Activated CD4-positive, alpha-beta T cell treated with anti-CD3 and anti-CD28 coated beads, Interleukin-2, amount 10 ng/mL, durations not matched to agents 7 days and 5 days (primary cell): Measurements from ENCODE around the gene PRRX1. TPM values are rescaled to one million over a fixed set of nuclear protein-coding genes. Genes with fewer than 3 reads are reported as not detected.

Source experiments
- CTCF ChIA-PET: fragments of 350-600 bp; sonication (Branson Sonifier 250); formaldehyde crosslinking; loops from one replicate; lab custom pipeline; 2021; ENCODE audit warnings: antibody characterized with exemption; lab: Charles Lee
- POLR2A ChIA-PET: fragments of 350-600 bp; sonication (Branson Sonifier 250); formaldehyde crosslinking; loops from one replicate; lab custom pipeline; 2021; ENCODE audit warnings: antibody characterized with exemption; lab: Charles Lee
- DNase-seq: peaks from one replicate; pipeline ENCODE4 v3.0.0-alpha.2; 2020
- H3K27ac Mint-ChIP-seq: one replicate; pipeline ENCODE4 v1.8.0; 2021; ENCODE audit warnings: mild to moderate bottlenecking, moderate library complexity, mixed read lengths
- H3K27me3 Mint-ChIP-seq: one replicate; pipeline ENCODE4 v1.8.0; 2021; ENCODE audit warnings: mixed read lengths
- H3K36me3 Mint-ChIP-seq: one replicate; pipeline ENCODE4 v1.8.0; 2021; ENCODE audit warnings: low read depth, mixed read lengths
- H3K4me1 Mint-ChIP-seq: one replicate; pipeline ENCODE4 v1.8.0; 2021; ENCODE audit warnings: mixed read lengths
- H3K4me3 Mint-ChIP-seq: one replicate; pipeline ENCODE4 v1.8.0; 2021; ENCODE audit warnings: mild to moderate bottlenecking, moderate library complexity, mixed read lengths
- H3K9me3 Mint-ChIP-seq: one replicate; pipeline ENCODE4 v1.8.0; 2021; ENCODE audit warnings: mixed read lengths
- total RNA-seq, 2 experiments: library from RNA; stranded (reverse); gene quantifications; one replicate each; pipeline ENCODE4 v1.2.3, GENCODE V29; 2021

Gene PRRX1
- not detected for total RNA-seq

DNA sequence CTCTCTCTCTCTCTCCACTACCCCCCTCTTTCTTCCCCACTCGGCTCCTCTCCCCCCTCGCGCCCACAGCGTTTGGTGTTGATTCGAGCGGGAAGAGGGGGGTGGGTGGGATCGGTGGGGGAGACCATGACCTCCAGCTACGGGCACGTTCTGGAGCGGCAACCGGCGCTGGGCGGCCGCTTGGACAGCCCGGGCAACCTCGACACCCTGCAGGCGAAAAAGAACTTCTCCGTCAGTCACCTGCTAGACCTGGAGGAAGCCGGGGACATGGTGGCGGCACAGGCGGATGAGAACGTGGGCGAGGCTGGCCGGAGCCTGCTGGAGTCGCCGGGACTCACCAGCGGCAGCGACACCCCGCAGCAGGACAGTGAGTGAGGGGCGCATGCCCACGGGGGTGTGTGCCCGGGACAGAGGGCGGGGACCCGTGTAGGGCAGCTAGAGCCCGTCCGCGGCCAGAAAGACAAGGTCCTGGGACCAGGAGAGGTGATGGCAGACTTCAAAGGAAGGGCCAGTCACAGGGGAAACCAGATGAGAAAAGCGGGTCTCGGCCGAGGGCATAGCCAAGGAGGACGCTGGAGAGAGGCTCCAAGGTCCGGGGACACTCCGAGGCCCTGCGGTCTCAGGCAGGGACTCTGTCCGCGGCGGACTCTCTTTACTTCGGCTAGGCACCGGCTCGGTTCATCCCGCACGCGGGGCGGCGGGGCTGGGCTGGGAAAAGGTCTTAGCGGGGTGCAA lies at the start of gene PRRX1:
Gene PRRX1 (plus strand): TSS at position 39 of the 735 bp plus-strand sequence. CDS start 88 bp downstream, at position 127.
- Mint-ChIP-seq H3K9me3 (no peaks in the 10 kb centered on the region), H3K4me1 (peaks cover 23% of the 10 kb centered on the region), H3K36me3 (peaks cover 3% of the 10 kb centered on the region), H3K4me3 (no peak within 1 kb of the TSS), H3K27ac (peak within 1 kb of the TSS; percentile 60), H3K27me3 (peaks cover 89% of the 10 kb centered on the region)
- POLR2A ChIA-PET = interaction anchor here (0.6 kb wide), 1 partner anchor 813 kb away, joined by 3 read pairs; no protein-coding TSS in a partner anchor
- DNase-seq = no peak
- CTCF ChIA-PET = no interaction called here

GRCh38 chr1:170617591-170618330 lies 46.2 kb upstream of the PRRX1 start:
- no peaks in the 10 kb centered on the region for H3K36me3 Mint-ChIP-seq
- POLR2A ChIA-PET = no interaction called here
- H3K4me1 Mint-ChIP-seq = no peaks in the 10 kb centered on the region
- no peak overlapping the region for H3K4me3 Mint-ChIP-seq
- peaks cover 5% of the 10 kb centered on the region for H3K27me3 Mint-ChIP-seq
- no peaks in the 10 kb centered on the region for H3K9me3 Mint-ChIP-seq
- CTCF ChIA-PET = no interaction called here
- DNase-seq = no peak
- no peak overlapping the region for H3K27ac Mint-ChIP-seq

GRCh38 chr1:170618421-170618820 lies 45.5 kb upstream of the PRRX1 start:
- H3K4me1 Mint-ChIP-seq = no peaks in the 10 kb centered on the region
- ChIA-PET POLR2A (no interaction called here), CTCF (no interaction called here)
- H3K9me3 Mint-ChIP-seq = no peaks in the 10 kb centered on the region
- peaks cover 5% of the 10 kb centered on the region for H3K27me3 Mint-ChIP-seq
- H3K36me3 Mint-ChIP-seq = no peaks in the 10 kb centered on the region
- DNase-seq = no peak
- H3K4me3 Mint-ChIP-seq = no peak overlapping the region
- H3K27ac Mint-ChIP-seq = no peak overlapping the region

DNA sequence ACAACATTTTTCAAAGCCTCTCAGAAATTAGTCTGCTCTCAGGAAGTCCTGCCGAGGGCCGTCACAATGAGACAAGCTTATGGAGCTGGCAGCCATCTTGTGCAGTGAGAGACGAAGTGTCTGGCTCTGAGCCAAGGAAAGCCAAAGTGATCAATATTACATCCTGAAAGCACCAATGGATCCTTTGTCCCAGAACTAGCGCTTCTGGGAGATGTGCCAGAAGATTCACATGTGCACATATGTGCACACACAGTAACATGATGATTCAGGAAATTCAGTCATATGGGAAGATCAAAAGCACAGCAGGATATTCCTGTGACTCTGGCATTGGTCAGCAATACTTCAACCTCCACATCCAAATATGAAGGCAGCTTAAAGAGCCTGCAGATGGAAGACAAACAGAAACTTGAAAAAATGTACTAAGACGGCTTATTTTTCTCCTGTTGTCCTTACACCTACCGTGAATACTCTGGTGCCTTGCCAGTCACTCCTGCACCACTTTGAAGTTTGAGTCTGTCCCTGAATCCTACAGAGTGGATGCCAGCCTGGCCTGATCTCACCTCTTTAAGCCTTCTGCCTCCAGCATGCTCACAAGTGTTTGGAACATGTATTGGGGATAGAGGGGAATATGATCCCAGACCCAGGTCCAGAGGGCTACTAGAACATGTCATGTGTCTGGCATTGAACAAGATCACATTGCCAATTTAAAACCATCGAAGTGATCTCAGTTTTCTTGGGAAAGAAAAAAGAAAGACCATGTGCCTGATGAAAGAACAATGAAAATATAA lies 44.5 kb upstream of the PRRX1 start:
- no peak for DNase-seq
- CTCF ChIA-PET = no interaction called here
- H3K36me3 Mint-ChIP-seq = no peaks in the 10 kb centered on the region
- POLR2A ChIA-PET = no interaction called here
- H3K27ac Mint-ChIP-seq = no peak overlapping the region
- H3K9me3 Mint-ChIP-seq = no peaks in the 10 kb centered on the region
- no peaks in the 10 kb centered on the region for H3K4me1 Mint-ChIP-seq
- no peak overlapping the region for H3K4me3 Mint-ChIP-seq
- peaks cover 5% of the 10 kb centered on the region for H3K27me3 Mint-ChIP-seq

GRCh38 chr1:170620164-170620563 lies 43.8 kb upstream of the PRRX1 start:
- H3K4me3 Mint-ChIP-seq = no peak overlapping the region
- ChIA-PET POLR2A (no interaction called here), CTCF (no interaction called here)
- H3K36me3 Mint-ChIP-seq = no peaks in the 10 kb centered on the region
- H3K27me3 Mint-ChIP-seq = peaks cover 5% of the 10 kb centered on the region
- DNase-seq = no peak
- no peaks in the 10 kb centered on the region for H3K4me1 Mint-ChIP-seq
- no peak overlapping the region for H3K27ac Mint-ChIP-seq
- H3K9me3 Mint-ChIP-seq = no peaks in the 10 kb centered on the region

- H3K9me3 Mint-ChIP-seq = no peaks in the 10 kb centered on the region
- no peak overlapping the region for H3K27ac Mint-ChIP-seq
- no peak overlapping the region for H3K4me3 Mint-ChIP-seq
- no peaks in the 10 kb centered on the region for H3K4me1 Mint-ChIP-seq
- no peaks in the 10 kb centered on the region for H3K36me3 Mint-ChIP-seq
- no peak for DNase-seq
- peaks cover 5% of the 10 kb centered on the region for H3K27me3 Mint-ChIP-seq
- CTCF ChIA-PET = no interaction called here
- POLR2A ChIA-PET = no interaction called here
Observed at GRCh38 chr1:170623171-170623570, 40.8 kb upstream of the PRRX1 start.

GRCh38 chr1:170624146-170624545 lies 39.8 kb upstream of the PRRX1 start:
- CTCF ChIA-PET = interaction anchor here (0.7 kb wide), 1 partner anchor 30 kb away, joined by 3 read pairs; no protein-coding TSS in a partner anchor
- Mint-ChIP-seq H3K27ac (no peak overlapping the region), H3K4me3 (no peak overlapping the region), H3K27me3 (peaks cover 9% of the 10 kb centered on the region), H3K36me3 (no peaks in the 10 kb centered on the region), H3K4me1 (no peaks in the 10 kb centered on the region), H3K9me3 (no peaks in the 10 kb centered on the region)
- POLR2A ChIA-PET = no interaction called here
- DNase-seq = no peak

- ChIA-PET CTCF (no interaction called here), POLR2A (no interaction called here)
- no peak for DNase-seq
- H3K36me3 Mint-ChIP-seq = no peaks in the 10 kb centered on the region
- H3K27me3 Mint-ChIP-seq = peaks cover 11% of the 10 kb centered on the region
- no peak overlapping the region for H3K27ac Mint-ChIP-seq
- no peak overlapping the region for H3K4me3 Mint-ChIP-seq
- no peaks in the 10 kb centered on the region for H3K9me3 Mint-ChIP-seq
- no peaks in the 10 kb centered on the region for H3K4me1 Mint-ChIP-seq
Observed at GRCh38 chr1:170630977-170631376, 33.0 kb upstream of the PRRX1 start.

- CTCF ChIA-PET = no interaction called here
- H3K4me1 Mint-ChIP-seq = no peaks in the 10 kb centered on the region
- POLR2A ChIA-PET = no interaction called here
- peaks cover 5% of the 10 kb centered on the region for H3K27me3 Mint-ChIP-seq
- H3K4me3 Mint-ChIP-seq = no peak overlapping the region
- H3K36me3 Mint-ChIP-seq = no peaks in the 10 kb centered on the region
- no peak for DNase-seq
- peaks cover 2% of the 10 kb centered on the region for H3K9me3 Mint-ChIP-seq
- H3K27ac Mint-ChIP-seq = no peak overlapping the region
Observed at GRCh38 chr1:170634293-170634692, 29.6 kb upstream of the PRRX1 start.

DNA sequence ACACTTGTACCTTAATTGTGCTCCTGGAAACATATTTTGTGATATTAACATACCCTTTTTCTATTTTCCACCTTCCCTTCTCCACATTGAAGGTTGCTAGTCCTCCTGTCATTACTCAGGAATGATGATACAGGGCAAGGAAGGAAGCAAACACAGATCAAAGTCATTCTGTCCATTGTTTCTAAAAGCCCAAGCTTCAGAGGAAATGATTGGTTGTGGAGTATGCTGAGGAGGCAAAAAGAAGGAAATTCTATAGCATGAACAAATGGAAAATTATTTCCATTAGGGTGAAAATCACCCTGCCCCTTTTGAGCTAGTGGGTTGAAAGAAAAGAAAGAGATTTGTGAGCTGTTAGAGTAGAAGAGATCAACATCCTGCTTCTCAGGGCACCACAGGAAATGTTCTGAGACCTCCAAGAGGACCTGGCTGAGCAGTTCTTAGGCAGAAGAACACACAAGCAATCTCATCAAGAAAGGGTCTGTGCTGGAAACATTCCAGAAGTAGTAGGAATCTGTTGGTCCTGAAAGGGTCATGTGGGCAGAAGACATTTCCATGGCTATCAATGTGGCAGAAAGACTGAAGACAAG lies 29.0 kb upstream of the PRRX1 start:
- Mint-ChIP-seq H3K27me3 (peaks cover 5% of the 10 kb centered on the region), H3K36me3 (no peaks in the 10 kb centered on the region), H3K27ac (no peak overlapping the region), H3K4me3 (no peak overlapping the region), H3K9me3 (peaks cover 2% of the 10 kb centered on the region), H3K4me1 (no peaks in the 10 kb centered on the region)
- CTCF ChIA-PET = no interaction called here
- no peak for DNase-seq
- POLR2A ChIA-PET = no interaction called here

DNA sequence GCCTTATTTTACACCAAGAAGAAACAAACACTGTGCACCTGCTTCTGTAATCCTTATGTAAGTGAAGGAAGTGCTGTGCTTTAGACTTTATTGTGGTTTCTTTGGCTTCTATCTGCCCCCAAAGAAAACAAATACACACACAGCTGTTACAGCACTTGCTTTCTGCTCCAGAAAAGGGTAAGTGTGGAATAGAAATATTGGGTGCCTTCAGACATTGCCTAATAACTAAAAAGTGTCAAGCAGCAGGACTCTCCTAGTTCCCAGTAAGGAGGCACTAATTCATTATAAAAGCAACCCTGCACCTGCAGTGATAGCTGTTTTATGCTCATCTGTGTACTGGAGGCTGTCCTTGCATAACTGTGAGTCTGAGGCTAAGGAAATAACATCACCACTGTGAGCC lies 23.4 kb upstream of the PRRX1 start:
- ChIA-PET POLR2A (no interaction called here), CTCF (no interaction called here)
- Mint-ChIP-seq H3K9me3 (peaks cover 2% of the 10 kb centered on the region), H3K4me1 (no peaks in the 10 kb centered on the region), H3K4me3 (no peak overlapping the region), H3K27me3 (no peaks in the 10 kb centered on the region), H3K27ac (no peak overlapping the region), H3K36me3 (no peaks in the 10 kb centered on the region)
- DNase-seq = no peak

DNA sequence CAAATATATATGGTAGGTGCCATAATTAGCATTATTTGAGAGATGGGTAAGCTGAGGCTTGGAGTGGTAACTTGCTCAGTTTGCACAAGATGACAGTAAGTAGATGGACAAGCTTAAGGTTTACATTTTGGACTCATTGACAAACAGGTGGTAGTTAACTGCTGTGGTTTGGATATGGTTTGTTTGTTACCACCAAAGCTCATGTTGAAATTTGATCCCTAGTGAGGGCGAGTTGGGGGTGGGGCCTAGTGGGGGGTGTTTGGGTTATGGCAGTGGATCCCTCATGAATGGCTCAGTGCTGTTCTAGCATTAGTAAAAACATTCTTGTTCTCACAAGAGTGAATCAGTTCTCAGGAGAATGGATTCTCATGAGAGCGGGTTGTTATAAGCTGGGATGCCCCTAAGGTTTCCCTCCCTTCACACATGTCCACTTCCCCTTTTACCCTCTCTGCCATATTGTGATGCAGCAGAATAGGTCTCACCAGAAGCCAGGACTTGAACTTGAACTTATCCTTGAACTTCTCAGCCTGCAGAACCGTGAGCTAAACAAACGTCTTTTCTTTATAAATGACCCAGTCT lies 6.6 kb upstream of the PRRX1 start:
- H3K9me3 Mint-ChIP-seq = no peaks in the 10 kb centered on the region
- H3K27me3 Mint-ChIP-seq = peaks cover 57% of the 10 kb centered on the region
- no peak overlapping the region for H3K4me3 Mint-ChIP-seq
- ChIA-PET POLR2A (no interaction called here), CTCF (interaction anchor here (0.6 kb wide), 1 partner anchor 313 kb away, joined by 3 read pairs; no protein-coding TSS in a partner anchor)
- H3K36me3 Mint-ChIP-seq = no peaks in the 10 kb centered on the region
- DNase-seq = no peak
- H3K4me1 Mint-ChIP-seq = peaks cover 4% of the 10 kb centered on the region
- no peak overlapping the region for H3K27ac Mint-ChIP-seq
